Stimulated activated CD8-positive, alpha-beta memory T cell treated with anti-CD3 and anti-CD28 coated beads, Interleukin-7, amount 100 ng/mL, for 24 hours (primary cell): Measurements from ENCODE around the gene HOXC11.
A peak's percentile ranks its signal among the peaks of the same experiment; 100 is the strongest.

ENCODE experiments used
- DNase-seq: peaks from one replicate; pipeline ENCODE4 v3.0.0-alpha.2; 2020; ENCODE audit warnings: low read depth

HOXC11 gene

GRCh38 chr12:53974084-53975063 is 1.4 kb downstream of the HOXC11 start, which contains the start of gene HOTAIR:
Gene HOTAIR, minus strand, starts transcription at chr12:53974954.
- no peak for DNase-seq

GRCh38 chr12:53975064-53975471 is 2.1 kb downstream of the HOXC11 start:
- no peak for DNase-seq

GRCh38 chr12:53975479-53976152 is 2.7 kb downstream of the HOXC11 start:
- DNase-seq: no peak

GRCh38 chr12:53976172-53976822 is 3.4 kb downstream of the HOXC11 start:
- DNase-seq: no peak

- no peak for DNase-seq
Observed at GRCh38 chr12:53976823-53977595, 4.1 kb downstream of the HOXC11 start.

- no peak for DNase-seq
Observed at GRCh38 chr12:53977596-53978445, 4.9 kb downstream of the HOXC11 start.

GRCh38 chr12:53978477-53979356 is 5.8 kb downstream of the HOXC11 start:
- no peak for DNase-seq

GRCh38 chr12:53980104-53980801 is 7.3 kb downstream of the HOXC11 start:
- no peak for DNase-seq

- DNase-seq: no peak
Observed at GRCh38 chr12:53980802-53981496, 8.0 kb downstream of the HOXC11 start.

GRCh38 chr12:53981634-53982565 is 9.0 kb downstream of the HOXC11 start:
- DNase-seq: no peak

GRCh38 chr12:53982648-53983567 is 10.0 kb downstream of the HOXC11 start:
- DNase-seq: no peak

- no peak for DNase-seq
Observed at GRCh38 chr12:53983568-53983949, 10.6 kb downstream of the HOXC11 start.

GRCh38 chr12:53983950-53984572 is 11.1 kb downstream of the HOXC11 start:
- no peak for DNase-seq

- DNase-seq: peak; percentile 76
Observed at GRCh38 chr12:53984901-53985691, 12.2 kb downstream of the HOXC11 start, which contains the start of gene HOXC10. Gene HOXC10, plus strand, starts transcription at chr12:53985146. Its CDS starts 114 bp downstream, at chr12:53985260.

- DNase-seq: no peak
Observed at GRCh38 chr12:53985692-53985993, 12.7 kb downstream of the HOXC11 start.
